IPS-11a (cell line): ENCODE results near the gene TEP1.
"Not testable (repeated sequence)": the region's sequence is repeated elsewhere in the genome, so short reads cannot be mapped to it uniquely, and the experiment has no call there.

Experiments
- H3K4me3 ChIP-seq: one replicate; pipeline ENCODE4 v1.5.1; 2013; ENCODE audit warnings: low read depth, low read length, control low read depth

Gene TEP1

GRCh38 chr14:20391505-20391904, 21.8 kb downstream of the TEP1 start:
- no peak overlapping the region for H3K4me3 ChIP-seq

- no peak overlapping the region for H3K4me3 ChIP-seq
Observed at GRCh38 chr14:20388159-20388558, 25.1 kb downstream of the TEP1 start.

- H3K4me3 ChIP-seq, result no peak overlapping the region
Observed at GRCh38 chr14:20387576-20387975, 25.7 kb downstream of the TEP1 start.

GRCh38 chr14:20386276-20386855, 26.9 kb downstream of the TEP1 start:
- no peak overlapping the region for H3K4me3 ChIP-seq

- H3K4me3 ChIP-seq, result no peak overlapping the region
Observed at GRCh38 chr14:20384886-20385285, 28.4 kb downstream of the TEP1 start.

GRCh38 chr14:20384321-20384720, 29.0 kb downstream of the TEP1 start:
- H3K4me3 ChIP-seq, result no peak overlapping the region

- no peak overlapping the region for H3K4me3 ChIP-seq
Observed at GRCh38 chr14:20383636-20384035, 29.7 kb downstream of the TEP1 start.

GRCh38 chr14:20383032-20383431, 30.3 kb downstream of the TEP1 start:
- H3K4me3 ChIP-seq, result no peak overlapping the region

GRCh38 chr14:20382526-20382925, 30.8 kb downstream of the TEP1 start:
- H3K4me3 ChIP-seq, result no peak overlapping the region

- H3K4me3 ChIP-seq, result no peak overlapping the region
Observed at GRCh38 chr14:20381341-20381740, 32.0 kb downstream of the TEP1 start.

GRCh38 chr14:20380681-20381080, 32.6 kb downstream of the TEP1 start:
- no peak overlapping the region for H3K4me3 ChIP-seq

GRCh38 chr14:20379743-20380142, 33.6 kb downstream of the TEP1 start:
- no peak overlapping the region for H3K4me3 ChIP-seq

- H3K4me3 ChIP-seq, result no peak overlapping the region
Observed at GRCh38 chr14:20377171-20377570, 36.1 kb downstream of the TEP1 start.

- no peak overlapping the region for H3K4me3 ChIP-seq
Observed at GRCh38 chr14:20376071-20376588, 37.2 kb downstream of the TEP1 start.

- no peak overlapping the region for H3K4me3 ChIP-seq
Observed at GRCh38 chr14:20375471-20375870, 37.8 kb downstream of the TEP1 start.

GRCh38 chr14:20372796-20373195, 40.5 kb downstream of the TEP1 start:
- H3K4me3 ChIP-seq, result no peak overlapping the region

- H3K4me3 ChIP-seq, result no peak overlapping the region
Observed at GRCh38 chr14:20365928-20366327, 47.4 kb downstream of the TEP1 start.

GRCh38 chr14:20358474-20358873, 54.8 kb downstream of the TEP1 start:
- not testable (repeated sequence) for H3K4me3 ChIP-seq

GRCh38 chr14:20356422-20356821, 56.9 kb downstream of the TEP1 start:
- H3K4me3 ChIP-seq, result no peak overlapping the region

- no peak overlapping the region for H3K4me3 ChIP-seq
Observed at GRCh38 chr14:20350860-20351259, 62.4 kb downstream of the TEP1 start.

GRCh38 chr14:20350282-20350681, 63.0 kb downstream of the TEP1 start:
- H3K4me3 ChIP-seq, result no peak overlapping the region

GRCh38 chr14:20347747-20348146, 65.6 kb downstream of the TEP1 start:
- no peak overlapping the region for H3K4me3 ChIP-seq

GRCh38 chr14:20346713-20347112, 66.6 kb downstream of the TEP1 start:
- H3K4me3 ChIP-seq, result no peak overlapping the region
